Fibroblast of lung (primary cell): ENCODE results near the gene CNNM2. TPM values are rescaled to one million over a fixed set of nuclear protein-coding genes. Genes with fewer than 3 reads are reported as not detected.

ENCODE experiments used
- DNase-seq, 2 donors: peaks; one replicate each; pipeline versions ENCODE4 v3.0.0 to v3.0.0-alpha.2; 2010; ENCODE audit warnings: low read depth in 2 of 2
- H2AFZ ChIP-seq: 2 replicates; pipeline ENCODE4 v1.5.1; 2012; ENCODE audit warnings: low read length, control low read depth, inconsistent platforms
- H3K27ac ChIP-seq: 2 replicates; pipeline ENCODE4 v1.5.1; 2011; ENCODE audit warnings: low read length, control low read depth; ENCODE audit not compliant: insufficient read depth
- H3K27me3 ChIP-seq: 2 replicates; pipeline ENCODE4 v1.5.1; 2011; ENCODE audit warnings: mild to moderate bottlenecking, low read length; ENCODE audit not compliant: control insufficient read depth, insufficient read depth
- H3K36me3 ChIP-seq: 2 replicates; pipeline ENCODE4 v1.5.1; 2011; ENCODE audit warnings: low read length; ENCODE audit not compliant: control insufficient read depth, insufficient read depth
- H3K4me1 ChIP-seq: 2 replicates; pipeline ENCODE4 v1.5.1; 2011; ENCODE audit warnings: low read length; ENCODE audit not compliant: control insufficient read depth, insufficient read depth; ENCODE audit errors: extremely low read depth
- H3K4me2 ChIP-seq: 2 replicates; pipeline ENCODE4 v1.5.1; 2011; ENCODE audit warnings: low read length, control low read depth; ENCODE audit not compliant: insufficient read depth; ENCODE audit errors: extremely low read depth
- H3K4me3 ChIP-seq, 4 experiments: fragments of 200-600 bp in 1 of 4; sonication (generic) in 1 of 4; replicated peaks in 1 of 4; 2 replicates each; pipeline ENCODE4 v1.5.1; 2011 to 2016; ENCODE audit warnings: low read length in 4 of 4, low read depth in 3 of 4, mild to moderate bottlenecking in 3 of 4, control low read depth in 2 of 4, inconsistent platforms in 1 of 4, mixed read lengths in 1 of 4; ENCODE audit not compliant: insufficient read depth in 1 of 4; ENCODE audit errors: control extremely low read depth in 1 of 4
- H3K79me2 ChIP-seq: 2 replicates; pipeline ENCODE4 v1.5.1; 2012; ENCODE audit warnings: mild to moderate bottlenecking, low read length, inconsistent platforms; ENCODE audit not compliant: control insufficient read depth, insufficient read depth
- H3K9ac ChIP-seq: 2 replicates; pipeline ENCODE4 v1.5.1; 2011; ENCODE audit warnings: mild to moderate bottlenecking, low read length, control low read depth; ENCODE audit not compliant: insufficient read depth
- H3K9me3 ChIP-seq: 2 replicates; pipeline ENCODE4 v1.5.1; 2012; ENCODE audit warnings: low read depth, low read length; ENCODE audit not compliant: control insufficient read depth, insufficient read depth
- H4K20me1 ChIP-seq: 2 replicates; pipeline ENCODE4 v1.5.1; 2011; ENCODE audit warnings: low read length; ENCODE audit not compliant: control insufficient read depth, insufficient read depth; ENCODE audit errors: extremely low read depth
- EZH2 ChIP-seq: IDR thresholded peaks from 2 replicates; pipeline ENCODE4 v1.5.1; 2012; ENCODE audit warnings: low read length, control low read depth, mild to moderate bottlenecking; ENCODE audit errors: missing control alignments
- polyA plus RNA-seq, 2 donors: library from polyadenylated mRNA; depleted of rRNA in 1 of 2; stranded (reverse) in 1 of 2; unstranded in 1 of 2; fragments of >200 nt; gene quantifications; 2 replicates each; pipeline ENCODE4 v1.2.1, GENCODE V29; 2011 to 2012; ENCODE audit warnings: missing spikeins in 1 of 2
- total RNA-seq: library from RNA; depleted of rRNA; stranded (reverse); fragments of >200 nt; gene quantifications from 2 replicates; pipeline ENCODE4 v1.2.1, GENCODE V29; 2014
- TF ChIP-seq, protein P1 (sequence below), 2 donors: IDR thresholded peaks in 1 of 2; conservative IDR thresholded peaks in 1 of 2; 1 replicate in 1 of 2; 2 replicates in 1 of 2; pipeline ENCODE4 v1.5.1; 2011 to 2012; ENCODE audit warnings: low read length in 2 of 2, control low read depth in 1 of 2, inconsistent platforms in 1 of 2, low read depth in 1 of 2, mild to moderate bottlenecking in 1 of 2

Gene CNNM2
- total and polyA plus RNA-seq, 2 donors (not counting 1 experiment from before 2014, with no cell fraction given): 3.4 to 6.1 TPM

DNA sequence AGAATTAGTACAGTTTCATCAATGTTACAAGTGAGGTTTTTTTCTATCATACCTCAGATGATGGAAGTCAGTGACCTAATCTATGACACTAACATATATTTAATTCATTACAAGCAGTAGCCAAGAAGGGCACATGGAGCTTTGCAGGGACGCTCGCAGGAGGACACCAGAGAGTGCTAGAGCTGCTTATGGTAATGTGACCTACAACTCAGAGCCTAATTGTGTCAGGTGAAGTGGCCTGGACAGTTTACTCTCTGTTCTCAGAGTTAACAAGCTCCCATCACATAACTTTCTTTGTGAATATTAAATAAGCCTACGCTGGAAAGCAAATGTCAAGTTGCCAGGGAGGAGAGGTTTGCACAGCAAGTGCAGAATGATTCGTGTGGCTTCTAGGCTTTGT, 11.6 kb upstream of the CNNM2 start:
- Histone ChIP-seq H2AFZ (no peak overlapping the region), H3K4me3 (no peak overlapping the region), H3K27me3 (no peaks in the 10 kb centered on the region), H4K20me1 (no peaks in the 10 kb centered on the region), H3K36me3 (no peaks in the 10 kb centered on the region), H3K79me2 (no peaks in the 10 kb centered on the region), H3K9ac (no peak overlapping the region), H3K4me2 (no peak overlapping the region), H3K4me1 (no peaks in the 10 kb centered on the region), H3K9me3 (no peaks in the 10 kb centered on the region), H3K27ac (no peak overlapping the region)
- TF ChIP-seq, protein P1, sequence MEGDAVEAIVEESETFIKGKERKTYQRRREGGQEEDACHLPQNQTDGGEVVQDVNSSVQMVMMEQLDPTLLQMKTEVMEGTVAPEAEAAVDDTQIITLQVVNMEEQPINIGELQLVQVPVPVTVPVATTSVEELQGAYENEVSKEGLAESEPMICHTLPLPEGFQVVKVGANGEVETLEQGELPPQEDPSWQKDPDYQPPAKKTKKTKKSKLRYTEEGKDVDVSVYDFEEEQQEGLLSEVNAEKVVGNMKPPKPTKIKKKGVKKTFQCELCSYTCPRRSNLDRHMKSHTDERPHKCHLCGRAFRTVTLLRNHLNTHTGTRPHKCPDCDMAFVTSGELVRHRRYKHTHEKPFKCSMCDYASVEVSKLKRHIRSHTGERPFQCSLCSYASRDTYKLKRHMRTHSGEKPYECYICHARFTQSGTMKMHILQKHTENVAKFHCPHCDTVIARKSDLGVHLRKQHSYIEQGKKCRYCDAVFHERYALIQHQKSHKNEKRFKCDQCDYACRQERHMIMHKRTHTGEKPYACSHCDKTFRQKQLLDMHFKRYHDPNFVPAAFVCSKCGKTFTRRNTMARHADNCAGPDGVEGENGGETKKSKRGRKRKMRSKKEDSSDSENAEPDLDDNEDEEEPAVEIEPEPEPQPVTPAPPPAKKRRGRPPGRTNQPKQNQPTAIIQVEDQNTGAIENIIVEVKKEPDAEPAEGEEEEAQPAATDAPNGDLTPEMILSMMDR (conservative IDR thresholded peaks at IDR 0.05 in 1 of 2, IDR thresholded peaks at IDR 0.05 in 1 of 2; ENCODE audit: low read depth in 1 of 2, low read length in 2 of 2): no peak
- no peak for TF ChIP-seq EZH2
- DNase-seq: no peak

DNA sequence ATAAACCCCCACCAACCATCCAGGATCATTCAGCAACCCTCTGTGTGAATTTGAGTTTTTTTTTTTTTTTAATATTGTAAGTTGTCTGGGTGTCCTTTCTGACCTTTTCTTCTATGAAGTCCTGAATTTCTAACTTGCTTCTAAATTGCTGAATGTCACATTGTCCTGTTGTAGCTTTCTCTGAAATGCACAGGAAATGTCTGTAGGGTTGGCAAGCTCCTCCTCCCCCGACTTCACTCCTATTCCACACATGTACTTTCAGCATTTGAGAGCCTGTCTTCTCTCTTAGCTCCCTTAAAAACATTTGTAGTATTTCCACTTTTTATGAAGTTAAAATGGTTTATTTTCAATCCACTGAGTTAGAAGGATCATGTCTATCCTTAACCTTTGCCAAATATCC, 3.3 kb upstream of the CNNM2 start:
- TF ChIP-seq EZH2: no peak
- TF ChIP-seq, protein P1 (conservative IDR thresholded peaks at IDR 0.05 in 1 of 2, IDR thresholded peaks at IDR 0.05 in 1 of 2; ENCODE audit: low read depth in 1 of 2, low read length in 2 of 2): no peak
- no peaks in the 10 kb centered on the region for H3K36me3 ChIP-seq
- H3K79me2 ChIP-seq: no peaks in the 10 kb centered on the region
- DNase-seq: no peak
- H3K4me3 ChIP-seq: no peak overlapping the region
- H3K4me1 ChIP-seq: peaks cover 3% of the 10 kb centered on the region
- H2AFZ ChIP-seq: no peak overlapping the region
- no peak overlapping the region for H3K27ac ChIP-seq
- peaks cover 2% of the 10 kb centered on the region for H3K27me3 ChIP-seq
- H3K9me3 ChIP-seq: no peaks in the 10 kb centered on the region
- H4K20me1 ChIP-seq: no peaks in the 10 kb centered on the region
- no peak overlapping the region for H3K9ac ChIP-seq
- H3K4me2 ChIP-seq: no peak overlapping the region

DNA sequence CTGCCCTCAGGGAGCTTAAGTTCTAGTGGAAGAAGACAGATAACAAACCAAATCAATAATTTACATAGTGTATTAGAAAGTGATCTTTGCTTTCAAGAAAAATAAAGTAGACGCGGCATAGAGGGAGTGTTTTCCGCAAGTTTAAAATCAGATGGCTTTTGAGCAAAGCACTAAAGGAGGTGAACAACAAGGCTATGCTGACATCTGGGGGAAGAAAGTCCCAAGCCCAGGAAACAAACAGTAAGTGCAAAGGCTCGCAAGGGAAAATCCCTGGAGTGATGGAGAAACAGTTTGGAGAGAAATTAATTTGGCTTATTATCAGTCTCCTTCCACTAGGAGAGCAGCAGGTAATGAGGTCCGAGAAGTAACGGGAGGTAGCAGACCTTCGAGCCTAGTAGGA, 1.9 kb upstream of the CNNM2 start:
- TF ChIP-seq, protein P1 (conservative IDR thresholded peaks at IDR 0.05 in 1 of 2, IDR thresholded peaks at IDR 0.05 in 1 of 2; ENCODE audit: low read depth in 1 of 2, low read length in 2 of 2): no peak
- TF ChIP-seq EZH2: no peak
- no peak overlapping the region for H3K27ac ChIP-seq
- peaks cover 2% of the 10 kb centered on the region for H3K27me3 ChIP-seq
- no peak overlapping the region for H2AFZ ChIP-seq
- H4K20me1 ChIP-seq: no peaks in the 10 kb centered on the region
- no peaks in the 10 kb centered on the region for H3K79me2 ChIP-seq
- no peaks in the 10 kb centered on the region for H3K9me3 ChIP-seq
- peaks cover 3% of the 10 kb centered on the region for H3K4me1 ChIP-seq
- H3K4me3 ChIP-seq: no peak overlapping the region
- no peaks in the 10 kb centered on the region for H3K36me3 ChIP-seq
- H3K4me2 ChIP-seq: no peak overlapping the region
- no peak for DNase-seq
- no peak overlapping the region for H3K9ac ChIP-seq
